H1 (cell line): ENCODE measurements around the gene SRCIN1. TPM values are rescaled to one million over a fixed set of nuclear protein-coding genes. Genes with fewer than 3 reads are reported as not detected.
A peak's percentile ranks its signal among the peaks of the same experiment; 100 is the strongest.

Experiments
- ASH2L ChIP-seq: fragments of 200-600, 300-600 bp; sonication (generic); IDR thresholded peaks from one replicate; pipeline ENCODE4 v1.7.1; 2017; ENCODE audit warnings: low read length
- EP300 ChIP-seq, 2 experiments: IDR thresholded peaks; 1 replicate in 1 of 2; 2 replicates in 1 of 2; pipeline ENCODE4 v1.6.1; 2011 to 2012; ENCODE audit warnings: low read depth in 2 of 2, low read length in 2 of 2, mild to moderate bottlenecking in 2 of 2, borderline replicate concordance in 1 of 2, inconsistent platforms in 1 of 2, moderate library complexity in 1 of 2
- KDM4A ChIP-seq: IDR thresholded peaks from one replicate; pipeline ENCODE4 v1.7.1; 2012; ENCODE audit warnings: low read depth, mild to moderate bottlenecking, moderate library complexity, low read length, inconsistent platforms; ENCODE audit not compliant: severe bottlenecking
- MAFK ChIP-seq: IDR thresholded peaks from 2 replicates; pipeline ENCODE4 v1.6.1; 2012; ENCODE audit warnings: low read depth, mild to moderate bottlenecking, improper control_type of control experiment, low read length
- POLR2A ChIP-seq, 2 experiments: IDR thresholded peaks; 1 replicate in 1 of 2; 2 replicates in 1 of 2; pipeline ENCODE4 v1.6.1; 2011; ENCODE audit warnings: low read depth in 2 of 2, low read length in 2 of 2, mild to moderate bottlenecking in 2 of 2; ENCODE audit errors: control extremely low read depth in 1 of 2
- RAD21 ChIP-seq, 2 experiments: IDR thresholded peaks in 1 of 2; conservative IDR thresholded peaks in 1 of 2; 2 replicates each; pipeline ENCODE4 v1.6.1; 2011; ENCODE audit warnings: low read depth in 2 of 2, low read length in 2 of 2, improper control_type of control experiment in 1 of 2, inconsistent platforms in 1 of 2, mild to moderate bottlenecking in 1 of 2, moderate library complexity in 1 of 2
- SP1 ChIP-seq: IDR thresholded peaks from 2 replicates; pipeline ENCODE4 v1.6.1; 2011; ENCODE audit warnings: low read depth, low read length
- TCF12 ChIP-seq: IDR thresholded peaks from 2 replicates; pipeline ENCODE4 v1.6.1; 2011; ENCODE audit warnings: low read depth, mild to moderate bottlenecking, low read length
- polyA plus RNA-seq, 7 experiments: library from polyadenylated mRNA; depleted of rRNA in 3 of 7; stranded (reverse) in 5 of 7; unstranded in 2 of 7; fragments of >200 nt in 5 of 7; fragments of 200-250 nt in 2 of 7; gene quantifications; 1 replicate in 5 of 7; 2 replicates in 1 of 7; 4 replicates in 1 of 7; pipeline versions ENCODE4 v1.2.1 to v1.2.3, GENCODE V29; 2011 to 2013; ENCODE audit warnings: missing spikeins in 2 of 7, mixed read lengths in 2 of 7
- total RNA-seq: library from RNA; stranded (reverse); fragmentation: NEBNext Ultra II Directional; extraction: Animal tissue kit (Norgen Biotek cat#: 25700); gene quantifications from 2 replicates; pipeline ENCODE4 v1.2.1, GENCODE V29; 2021

Gene SRCIN1
- total and polyA plus RNA-seq, 2 of the 8 experiments (the other 6 are each of a cell fraction or from before 2014, with no cell fraction given): 2.8 to 3.8 TPM

GRCh38 chr17:38606646-38607611, 1.2 kb upstream of the SRCIN1 start (continued):
- TF ChIP-seq KDM4A (no peak), SP1 (0 out of 2 replicates have a peak, but pooled peaks have one; percentile 11), ASH2L (peak; percentile 43), RAD21 (IDR thresholded peaks at IDR 0.05 in 1 of 2, conservative IDR thresholded peaks at IDR 0.05 in 1 of 2; ENCODE audit: low read depth in 2 of 2, low read length in 2 of 2) (no peak), MAFK (no peak), POLR2A (IDR thresholded peaks at IDR 0.05; ENCODE audit: control extremely low read depth in 1 of 2, low read depth in 2 of 2, low read length in 2 of 2) (0 out of 3 replicates have a peak, but pooled peaks of 1 of the 2 experiments have one; percentile 4), TCF12 (no peak), EP300 (IDR thresholded peaks at IDR 0.05; ENCODE audit: borderline replicate concordance in 1 of 2, low read depth in 2 of 2, low read length in 2 of 2) (no peak)
- TF ChIP-seq, all 59 proteins: peak for 3
